GM18526 (cell line): Measurements from ENCODE around the gene IZUMO4.

Experiments used
- POLR2A ChIP-seq: IDR thresholded peaks from 3 replicates; pipeline ENCODE4 v1.6.1; 2011; ENCODE audit not compliant: insufficient read length; ENCODE audit errors: extremely low read depth

The IZUMO4 gene

DNA sequence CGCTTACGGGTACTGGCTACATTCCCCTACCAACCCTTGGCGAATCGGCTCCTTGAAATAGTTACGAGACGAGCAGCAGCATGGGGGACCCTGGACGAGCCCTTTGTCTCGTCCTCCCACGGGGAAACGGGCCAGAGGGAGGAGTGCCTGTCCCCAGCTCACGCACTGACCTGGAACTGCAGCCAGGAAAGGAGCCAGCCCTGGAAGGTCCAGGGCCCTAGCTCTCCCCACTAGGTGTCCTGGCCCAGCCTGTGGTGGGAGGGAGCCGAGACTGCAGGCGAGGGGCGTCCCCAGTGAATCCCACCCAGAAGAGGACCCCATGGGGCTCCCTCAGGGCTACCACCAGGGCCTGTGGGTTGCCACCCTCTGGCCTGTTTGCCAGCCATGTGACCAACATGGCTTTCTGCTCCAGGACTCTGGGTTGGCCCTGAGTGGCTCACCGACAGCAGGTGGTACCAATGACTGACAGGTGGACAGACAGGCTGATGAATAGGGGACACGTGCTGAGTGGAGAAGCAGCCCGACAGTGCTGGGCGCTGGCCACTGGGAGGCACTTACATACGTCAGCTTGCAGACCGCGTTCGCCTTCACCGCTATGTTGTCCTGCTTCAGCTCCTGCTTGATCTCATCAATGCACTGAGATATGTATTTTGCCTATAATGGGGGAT lies 41.5 kb downstream of the IZUMO4 start:
- no peak for TF ChIP-seq POLR2A

DNA sequence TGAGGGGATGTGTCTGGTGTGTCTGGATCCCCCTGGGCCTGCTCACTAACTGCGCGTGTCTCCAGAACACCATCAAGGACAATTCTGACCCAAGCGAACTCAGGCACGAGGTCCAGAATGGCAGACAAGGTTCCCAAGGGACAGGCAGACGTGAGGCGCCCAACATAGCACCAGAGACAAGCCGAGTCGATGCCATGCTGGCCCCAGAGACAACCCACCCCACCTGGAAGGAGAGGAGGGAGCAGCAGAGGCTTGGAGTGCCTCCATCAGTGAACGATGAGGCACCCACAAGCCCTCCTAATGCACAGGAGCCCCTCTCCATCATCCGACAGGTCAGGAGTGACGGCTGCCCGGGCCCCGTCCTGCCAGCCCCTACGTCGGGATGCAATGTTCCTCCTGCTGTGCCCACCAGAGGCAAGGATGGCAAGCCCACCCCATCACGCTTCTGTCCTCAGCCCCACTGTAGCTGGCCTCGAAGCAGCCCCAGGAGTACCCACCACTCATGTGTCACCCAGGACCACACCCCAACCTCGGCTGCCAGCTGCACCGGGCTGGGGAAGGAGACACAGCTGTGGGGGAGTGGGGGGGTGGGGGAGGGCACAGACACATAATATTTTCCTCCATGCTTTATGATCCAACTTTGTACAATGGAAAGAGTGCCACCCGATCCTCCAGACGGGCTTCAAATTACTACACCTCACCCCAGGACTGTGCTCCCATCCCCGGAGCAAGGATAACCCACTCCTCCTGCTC lies 42.8 kb downstream of the IZUMO4 start:
- no peak for TF ChIP-seq POLR2A

DNA sequence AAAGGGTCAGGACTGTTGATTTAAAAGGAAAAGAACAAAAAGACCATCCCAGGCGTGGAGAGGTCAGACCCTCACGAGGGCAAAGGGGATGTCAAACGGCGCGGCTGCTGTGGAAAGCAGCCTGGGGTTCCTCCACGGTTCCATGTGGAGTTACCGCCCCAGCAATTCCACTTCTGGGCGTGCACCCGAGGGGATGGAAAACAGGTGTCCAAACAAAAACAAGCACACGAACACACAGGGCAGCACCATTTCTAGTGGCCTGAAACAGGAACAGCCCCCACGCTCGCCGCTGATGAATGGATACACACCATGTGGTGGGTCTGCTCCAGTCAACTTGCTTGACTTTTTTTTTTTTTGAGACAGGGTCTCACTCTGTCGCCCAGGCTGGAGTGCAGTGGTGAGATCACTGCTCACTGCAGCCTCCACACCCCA lies 43.4 kb downstream of the IZUMO4 start:
- TF ChIP-seq POLR2A = no peak

DNA sequence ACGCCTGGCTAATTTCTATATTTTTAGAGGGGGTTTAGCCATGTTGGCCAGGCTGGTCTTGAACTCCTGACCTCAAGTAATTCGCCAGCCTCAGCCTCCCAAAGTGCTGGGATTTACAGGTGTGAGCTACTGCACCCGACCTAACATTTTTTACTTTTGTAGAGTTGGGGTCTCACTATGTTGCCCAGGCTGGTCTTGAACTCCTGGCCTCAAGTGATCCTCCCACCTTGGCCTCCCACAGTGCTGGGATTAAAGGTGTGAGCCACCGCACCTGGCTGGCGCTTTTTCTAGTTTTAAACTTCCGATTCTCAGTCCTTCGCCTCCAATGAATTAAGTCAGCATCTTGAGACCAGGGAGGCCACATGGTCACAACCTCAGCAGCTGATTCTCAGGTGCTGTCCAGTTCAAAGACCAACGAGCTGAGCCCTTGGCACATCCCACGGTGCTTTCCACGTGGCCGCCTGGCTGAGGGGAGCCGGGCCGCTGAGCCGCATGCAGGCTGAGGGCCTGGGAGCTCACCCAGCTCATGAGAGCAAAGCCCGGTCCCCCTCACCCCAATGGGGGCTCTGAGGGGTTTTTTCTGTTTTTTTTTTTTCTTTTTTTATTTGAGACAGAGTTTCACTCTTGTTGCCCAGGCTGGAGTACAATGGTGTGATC lies 45.6 kb downstream of the IZUMO4 start:
- TF ChIP-seq POLR2A = no peak

DNA sequence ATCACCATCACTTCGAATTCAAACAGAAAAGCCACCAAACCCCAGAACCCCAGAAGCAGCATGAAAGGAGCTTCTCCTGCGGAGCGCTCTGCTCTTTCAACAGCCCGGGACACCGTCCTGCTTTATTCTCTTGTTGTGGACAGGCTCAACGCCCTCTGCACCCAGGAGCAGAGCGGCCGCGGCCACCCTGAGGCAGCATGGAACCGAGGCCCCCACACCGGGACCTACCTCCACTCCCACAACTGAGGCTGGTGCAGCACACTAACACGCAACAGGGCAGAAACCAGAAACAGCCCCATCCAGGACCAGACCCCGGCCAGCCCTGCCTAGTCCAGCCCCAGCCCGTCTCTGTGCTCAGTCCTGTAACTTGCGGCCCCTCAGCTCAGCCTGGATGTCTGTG lies 47.5 kb downstream of the IZUMO4 start:
- TF ChIP-seq POLR2A = no peak

DNA sequence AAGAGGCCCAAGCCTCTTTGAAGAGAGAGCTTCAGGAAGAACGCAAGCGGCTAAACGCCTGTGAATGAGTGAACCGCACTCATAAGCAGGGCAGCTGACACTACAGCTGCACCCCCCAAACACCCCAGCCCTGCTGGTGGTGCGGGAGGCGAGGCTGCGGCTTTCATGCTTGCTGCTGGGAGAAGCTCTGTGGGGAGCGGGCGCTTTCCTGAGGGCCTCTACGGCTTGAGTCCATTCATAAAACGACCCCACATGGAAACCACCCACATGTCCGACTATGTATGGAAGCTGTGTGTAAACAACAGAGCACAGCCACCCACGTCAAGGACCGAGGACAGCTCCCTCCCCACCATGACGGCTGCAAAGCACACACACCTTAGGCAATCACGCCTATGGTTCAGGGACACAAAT lies 49.1 kb downstream of the IZUMO4 start:
- TF ChIP-seq POLR2A = no peak

DNA sequence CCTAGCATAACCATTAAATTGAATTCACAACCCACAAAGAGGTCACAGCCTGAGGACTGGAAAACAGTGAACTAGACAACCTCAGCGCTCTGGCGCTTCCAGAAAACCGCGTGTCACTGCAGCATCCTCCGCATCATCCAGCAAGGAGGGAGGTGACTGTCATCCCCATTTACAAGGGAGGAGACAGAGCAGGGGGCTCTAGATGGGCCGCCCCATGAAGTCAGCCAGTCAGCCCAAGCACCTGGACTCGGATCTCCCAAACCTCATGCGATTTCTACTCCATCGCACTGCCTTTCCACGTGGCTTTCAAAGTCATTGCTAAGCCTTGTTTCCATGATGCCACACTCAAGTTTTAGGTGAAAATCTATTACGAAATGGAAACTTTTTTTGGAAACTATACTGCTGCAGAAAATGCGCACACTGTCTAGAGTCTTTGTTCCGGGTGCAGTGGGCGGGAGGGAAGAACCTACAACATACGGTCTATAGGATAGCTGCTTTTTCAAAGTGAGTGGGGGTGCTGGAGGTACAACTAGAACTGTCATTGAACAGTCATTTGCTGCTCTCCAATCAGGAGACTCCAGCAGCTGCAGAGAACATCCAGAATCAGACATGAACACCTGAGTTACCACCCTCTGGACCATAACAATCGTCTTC lies 51.9 kb downstream of the IZUMO4 start:
- TF ChIP-seq POLR2A = no peak
